BE2C (cell line): ENCODE data around the gene NR2C1. TPM values are rescaled to one million over a fixed set of nuclear protein-coding genes. Genes with fewer than 3 reads are reported as not detected.
A peak's percentile ranks its signal among the peaks of the same experiment; 100 is the strongest.

Experiments used
- DNase-seq: peaks from one replicate; pipeline ENCODE4 v3.0.0-alpha.2; 2020
- H3K27me3 ChIP-seq: fragments of 250-450 bp; sonication (Bioruptor Pico); 2 replicates; pipeline ENCODE4 v1.5.1; 2020; ENCODE audit warnings: mild to moderate bottlenecking
- H3K36me3 ChIP-seq: fragments of 250-450 bp; sonication (Bioruptor Pico); 2 replicates; pipeline ENCODE4 v1.5.1; 2020; ENCODE audit warnings: mild to moderate bottlenecking
- H3K4me1 ChIP-seq: fragments of 250-450 bp; sonication (Bioruptor Pico); 2 replicates; pipeline ENCODE4 v1.5.1; 2020
- H3K4me3 ChIP-seq: 2 replicates; pipeline ENCODE4 v1.5.1; 2011; ENCODE audit warnings: low read depth, low read length
- H3K9me3 ChIP-seq: fragments of 250-450 bp; sonication (Bioruptor Pico); 2 replicates; pipeline ENCODE4 v1.5.1; 2020
- polyA plus RNA-seq: library from polyadenylated mRNA; unstranded; fragments of >200 nt; gene quantifications from one replicate; pipeline ENCODE4 v1.2.1, GENCODE V29; 2012; ENCODE audit warnings: low read depth, missing spikeins; ENCODE audit not compliant: insufficient read length, insufficient read depth
- TF ChIP-seq, protein P1 (sequence below): IDR thresholded peaks from 2 replicates; pipeline ENCODE4 v1.5.1; 2012; ENCODE audit warnings: mild to moderate bottlenecking, low read depth, low read length

The NR2C1 gene
- polyA plus RNA-seq, result 12.8 TPM

DNA sequence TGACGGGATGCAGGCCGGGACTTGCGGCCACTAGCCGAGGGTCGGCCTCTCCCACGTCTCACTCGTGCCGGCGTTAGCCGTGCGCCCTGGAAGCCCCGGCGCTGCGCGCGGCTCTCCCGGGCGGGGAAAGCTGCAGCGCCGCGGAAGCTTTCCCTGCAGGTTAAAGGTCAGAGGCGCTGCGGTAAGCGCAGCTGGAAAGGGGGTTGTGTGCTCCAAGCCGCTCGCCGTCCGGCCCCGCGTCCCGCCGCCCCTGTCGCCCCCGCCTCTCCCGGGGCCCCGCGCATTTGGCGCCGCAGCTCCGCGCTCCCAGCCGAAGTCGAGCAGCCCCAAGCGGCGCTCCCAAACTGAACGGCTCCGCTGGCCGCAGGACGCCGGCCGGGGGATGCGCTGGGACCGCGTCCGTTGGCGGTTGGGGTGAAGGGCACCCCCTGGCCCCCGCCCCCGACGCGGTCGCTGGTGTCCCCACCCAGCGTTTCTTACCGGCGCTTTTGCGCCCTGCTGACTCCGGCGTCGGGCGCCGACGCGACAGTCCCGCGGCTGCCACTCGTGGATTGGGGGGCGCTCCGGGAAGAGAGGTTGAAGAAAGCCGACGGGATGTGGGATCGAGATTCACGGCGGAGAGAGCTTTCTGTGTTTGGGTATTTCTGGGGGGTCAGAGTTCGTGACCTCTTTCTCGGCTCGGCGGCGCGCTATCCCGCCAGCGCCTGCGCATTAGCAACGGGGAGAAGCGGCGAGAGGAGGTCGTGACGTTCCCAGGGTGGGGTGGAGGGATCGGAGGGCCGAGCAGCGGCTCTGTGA lies at the start of gene NR2C1:
NR2C1 (minus strand) TSS at position 719 of the 798 bp plus-strand sequence. CDS start 6,234 bp downstream, outside the sequence.
- H3K36me3 ChIP-seq, result no peaks in the 10 kb centered on the region
- TF ChIP-seq, protein P1, sequence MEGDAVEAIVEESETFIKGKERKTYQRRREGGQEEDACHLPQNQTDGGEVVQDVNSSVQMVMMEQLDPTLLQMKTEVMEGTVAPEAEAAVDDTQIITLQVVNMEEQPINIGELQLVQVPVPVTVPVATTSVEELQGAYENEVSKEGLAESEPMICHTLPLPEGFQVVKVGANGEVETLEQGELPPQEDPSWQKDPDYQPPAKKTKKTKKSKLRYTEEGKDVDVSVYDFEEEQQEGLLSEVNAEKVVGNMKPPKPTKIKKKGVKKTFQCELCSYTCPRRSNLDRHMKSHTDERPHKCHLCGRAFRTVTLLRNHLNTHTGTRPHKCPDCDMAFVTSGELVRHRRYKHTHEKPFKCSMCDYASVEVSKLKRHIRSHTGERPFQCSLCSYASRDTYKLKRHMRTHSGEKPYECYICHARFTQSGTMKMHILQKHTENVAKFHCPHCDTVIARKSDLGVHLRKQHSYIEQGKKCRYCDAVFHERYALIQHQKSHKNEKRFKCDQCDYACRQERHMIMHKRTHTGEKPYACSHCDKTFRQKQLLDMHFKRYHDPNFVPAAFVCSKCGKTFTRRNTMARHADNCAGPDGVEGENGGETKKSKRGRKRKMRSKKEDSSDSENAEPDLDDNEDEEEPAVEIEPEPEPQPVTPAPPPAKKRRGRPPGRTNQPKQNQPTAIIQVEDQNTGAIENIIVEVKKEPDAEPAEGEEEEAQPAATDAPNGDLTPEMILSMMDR, result no peak
- no peaks in the 10 kb centered on the region for H3K4me1 ChIP-seq
- no peaks in the 10 kb centered on the region for H3K27me3 ChIP-seq
- no peaks in the 10 kb centered on the region for H3K9me3 ChIP-seq
- H3K4me3 ChIP-seq, result peak within 1 kb of the TSS; percentile 90
- peak; percentile 94 for DNase-seq

DNA sequence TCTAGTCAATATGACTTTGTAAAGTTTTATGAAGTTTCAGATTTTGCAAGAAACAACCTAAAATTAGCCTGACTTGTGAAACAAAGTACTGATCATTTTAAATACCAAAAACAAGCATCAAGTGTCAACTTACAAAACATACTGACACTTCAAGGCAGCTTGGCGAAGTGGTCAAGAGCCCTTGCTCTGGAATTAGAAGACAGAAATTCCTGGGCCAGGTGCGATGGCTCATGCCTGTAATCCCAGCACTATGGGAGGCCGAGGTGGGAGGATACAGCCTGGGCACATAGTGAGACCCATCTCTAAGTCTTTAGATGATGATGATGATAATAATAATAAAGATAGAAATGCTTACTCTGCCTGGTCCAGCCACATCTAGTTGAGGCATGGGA lies 45.4 kb upstream of the NR2C1 start:
- Histone ChIP-seq H3K9me3 (no peaks in the 10 kb centered on the region), H3K36me3 (no peaks in the 10 kb centered on the region), H3K4me3 (no peak overlapping the region), H3K27me3 (no peaks in the 10 kb centered on the region), H3K4me1 (no peaks in the 10 kb centered on the region)
- TF ChIP-seq, protein P1, result no peak
- DNase-seq, result no peak

DNA sequence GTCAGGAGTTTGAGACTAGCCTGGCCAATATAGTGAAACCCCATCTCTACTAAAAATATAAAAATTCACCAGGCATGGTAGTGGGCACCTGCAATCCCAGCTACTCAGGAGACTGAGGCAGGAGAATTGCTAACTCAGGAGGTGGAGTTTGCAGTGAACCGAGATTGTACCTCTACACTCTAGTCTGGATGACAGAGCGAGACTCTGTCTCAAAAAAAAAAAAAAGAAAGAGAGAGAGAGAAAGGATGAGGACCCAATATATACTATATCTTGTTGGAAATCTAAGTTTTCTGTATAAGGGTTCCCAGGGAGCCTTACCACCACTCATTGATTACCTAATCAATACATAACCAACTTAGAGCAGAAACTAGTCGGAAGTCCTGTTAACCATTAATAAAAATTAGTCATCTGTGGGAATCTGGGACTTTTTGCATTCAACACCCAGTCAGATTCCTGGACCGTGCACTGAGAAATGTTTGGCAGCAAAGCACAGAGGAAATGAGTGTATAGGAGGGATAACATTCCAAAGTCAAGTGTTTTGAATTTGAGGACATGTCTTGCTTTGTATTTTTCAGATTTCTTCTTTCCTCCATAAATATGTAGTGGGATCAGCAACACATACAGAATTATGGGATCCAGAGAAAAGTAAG lies 44.8 kb upstream of the NR2C1 start:
- no peak overlapping the region for H3K4me3 ChIP-seq
- H3K9me3 ChIP-seq, result no peaks in the 10 kb centered on the region
- TF ChIP-seq, protein P1, result no peak
- no peak for DNase-seq
- H3K4me1 ChIP-seq, result no peaks in the 10 kb centered on the region
- no peaks in the 10 kb centered on the region for H3K36me3 ChIP-seq
- H3K27me3 ChIP-seq, result no peaks in the 10 kb centered on the region

DNA sequence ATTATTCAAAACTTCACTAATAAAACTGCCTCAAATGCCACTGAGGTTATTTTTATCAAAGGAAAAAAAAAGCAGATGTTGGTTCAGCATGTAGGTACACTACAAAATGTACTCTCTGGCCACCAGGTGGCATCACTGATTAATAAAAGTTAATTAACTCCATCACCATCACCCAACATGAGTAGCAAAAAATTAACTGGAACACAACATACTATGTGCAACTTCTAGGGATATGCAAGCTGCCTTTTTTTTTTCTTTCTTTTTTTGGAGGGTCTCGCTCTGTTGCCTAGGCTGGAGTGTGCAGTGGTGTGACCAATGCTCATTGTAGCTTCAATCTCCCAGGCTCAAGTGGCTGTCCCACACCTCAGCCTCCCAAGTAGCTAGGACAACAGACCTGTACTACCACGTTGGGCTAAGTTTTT lies 43.8 kb upstream of the NR2C1 start:
- DNase-seq, result peak; percentile 72
- H3K4me1 ChIP-seq, result no peaks in the 10 kb centered on the region
- TF ChIP-seq, protein P1, result peak; percentile 68
- H3K36me3 ChIP-seq, result no peaks in the 10 kb centered on the region; the same call in 1 of the 2 replicates
- H3K9me3 ChIP-seq, result no peaks in the 10 kb centered on the region
- H3K27me3 ChIP-seq, result no peaks in the 10 kb centered on the region
- no peak overlapping the region for H3K4me3 ChIP-seq

DNA sequence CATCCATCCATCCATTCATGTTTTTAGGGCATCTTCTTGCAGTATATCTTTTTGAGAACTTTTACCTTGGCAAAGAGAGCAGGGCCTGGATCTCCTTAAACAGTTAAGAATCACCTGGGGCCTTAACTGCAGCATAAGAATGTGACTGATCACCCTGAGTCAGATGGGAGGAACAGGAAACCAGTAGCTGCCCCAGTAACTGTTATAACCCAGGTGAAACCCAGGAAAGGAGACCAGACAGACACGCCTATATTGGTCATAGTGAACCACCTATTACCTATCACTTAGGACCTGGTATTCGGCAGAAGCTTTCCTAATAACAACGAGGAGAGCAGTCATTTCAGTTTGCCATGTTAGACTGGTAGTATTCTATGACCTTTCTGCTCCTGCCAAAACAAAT lies 43.4 kb upstream of the NR2C1 start:
- DNase-seq, result no peak
- Histone ChIP-seq H3K9me3 (no peaks in the 10 kb centered on the region), H3K4me3 (no peak overlapping the region), H3K4me1 (no peaks in the 10 kb centered on the region), H3K36me3 (no peaks in the 10 kb centered on the region; the same call in 1 of the 2 replicates), H3K27me3 (no peaks in the 10 kb centered on the region)
- TF ChIP-seq, protein P1, result no peak

DNA sequence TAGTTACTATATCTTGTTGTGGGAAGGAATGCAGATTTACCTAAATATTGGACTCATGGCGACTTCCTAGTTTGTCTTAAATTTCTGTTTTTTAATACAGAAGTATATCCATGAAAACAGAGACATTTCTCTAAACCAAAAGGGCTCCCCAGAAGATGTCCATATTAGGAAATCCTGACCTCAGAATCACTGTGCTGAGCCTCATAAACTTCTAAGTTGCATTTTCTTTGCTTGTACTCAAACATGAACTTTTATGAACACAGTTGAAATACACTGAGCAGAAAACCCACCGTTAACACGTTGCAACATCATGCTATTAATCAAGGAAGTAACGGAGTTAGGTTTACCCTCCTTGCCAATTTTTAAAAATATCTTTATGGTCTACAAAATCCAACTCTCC lies 42.9 kb upstream of the NR2C1 start:
- Histone ChIP-seq H3K36me3 (no peaks in the 10 kb centered on the region; the same call in 1 of the 2 replicates), H3K4me3 (no peak overlapping the region), H3K27me3 (no peaks in the 10 kb centered on the region), H3K4me1 (no peaks in the 10 kb centered on the region), H3K9me3 (no peaks in the 10 kb centered on the region)
- TF ChIP-seq, protein P1, result no peak
- DNase-seq, result no peak
